NCI-H1930 (cell line): ENCODE results near the gene MKRN1.
"Not testable (repeated sequence)": the region's sequence is repeated elsewhere in the genome, so short reads cannot be mapped to it uniquely, and the experiment has no call there.

Source experiments
- DNase-seq, 2 experiments: peaks; one replicate each; lab custom pipeline; 2025; lab: John Stamatoyannopoulos, UW

Gene MKRN1

GRCh38 chr7:140435252-140435895, 43.9 kb downstream of the MKRN1 start:
- DNase-seq, result no peak

GRCh38 chr7:140433396-140433795, 45.9 kb downstream of the MKRN1 start:
- no peak for DNase-seq

- DNase-seq, result no peak
Observed at GRCh38 chr7:140426130-140426529, 53.2 kb downstream of the MKRN1 start.

GRCh38 chr7:140425718-140426117, 53.6 kb downstream of the MKRN1 start:
- DNase-seq, result no peak

GRCh38 chr7:140423501-140423900, 55.8 kb downstream of the MKRN1 start:
- no peak for DNase-seq

GRCh38 chr7:140421521-140421920, 57.8 kb downstream of the MKRN1 start:
- DNase-seq, result no peak

- DNase-seq, result no peak
Observed at GRCh38 chr7:140418653-140419052, 60.7 kb downstream of the MKRN1 start.

- peak; percentile 37 to 50 for DNase-seq
Observed at GRCh38 chr7:140418156-140418472, 61.2 kb downstream of the MKRN1 start.

GRCh38 chr7:140417456-140418155, 61.7 kb downstream of the MKRN1 start:
- no peak for DNase-seq

- DNase-seq, result no peak
Observed at GRCh38 chr7:140416560-140416959, 62.7 kb downstream of the MKRN1 start.

- not testable (repeated sequence) for DNase-seq
Observed at GRCh38 chr7:140415816-140416215, 63.5 kb downstream of the MKRN1 start.

- DNase-seq, result no peak
Observed at GRCh38 chr7:140415361-140415760, 63.9 kb downstream of the MKRN1 start.

- no peak for DNase-seq
Observed at GRCh38 chr7:140404565-140405065, 74.7 kb downstream of the MKRN1 start.

GRCh38 chr7:140403878-140404564, 75.3 kb downstream of the MKRN1 start, which contains the start of gene RAB19:
Gene RAB19 (plus strand): TSS chr7:140404058. CDS start chr7:140407647, 3,589 bp downstream.
- no peak for DNase-seq
